GM12878 (cell line): ENCODE measurements around the gene SCTR. TPM values are rescaled to one million over a fixed set of nuclear protein-coding genes. Genes with fewer than 3 reads are reported as not detected.

Experiments used
- ATAC-seq: fragments of 200-7000 bp; cut with Tn5 transposase; 3 replicates; pipeline ENCODE4 v1.9.1; 2020; ENCODE audit warnings: mild to moderate bottlenecking, moderate library complexity
- BruUV-seq: library from RNA; stranded (reverse); fragments of 400-500 nt; replicated peaks from 2 replicates; lab custom pipeline; 2021; lab: Mats Ljungman, UMichigan
- CTCF ChIA-PET: fragments of 300-600 bp; sonication (Branson Sonifier 250); formaldehyde crosslinking; extraction: SDS; loops from one replicate; lab custom pipeline; 2021; ENCODE audit warnings: inconsistent platforms; lab: Yijun Ruan, JAX
- POLR2A ChIA-PET: fragments of 350-600 bp; formaldehyde crosslinking; extraction: SDS; loops from one replicate; lab custom pipeline; 2021; ENCODE audit warnings: inconsistent platforms; lab: Charles Lee
- RAD21 ChIA-PET: fragments of 300-600 bp; sonication (Branson Sonifier 250); formaldehyde crosslinking; loops from one replicate; lab custom pipeline; 2023; ENCODE audit warnings: antibody characterized with exemption; ENCODE audit not compliant: unreplicated experiment; lab: Charles Lee
- SMC1A ChIA-PET: fragments of 300-600 bp; sonication (Branson Sonifier 250); formaldehyde crosslinking; loops from one replicate; lab custom pipeline; 2023; ENCODE audit not compliant: unreplicated experiment, uncharacterized antibody; lab: Charles Lee
- DNase-seq: peaks from one replicate; pipeline ENCODE4 v3.0.0-alpha.2; 2011; ENCODE audit warnings: low read depth, low spot score
- FAIRE-seq: peaks from 3 replicates; lab custom pipeline; 2011; peaks lifted over from hg19 to GRCh38; lab: Jason Lieb, UNC
- H2AFZ ChIP-seq: 2 replicates; pipeline ENCODE4 v1.6.0; 2011; ENCODE audit warnings: low read depth, low read length, control low read depth; ENCODE audit not compliant: control insufficient read depth
- H3K27ac ChIP-seq: 2 replicates; pipeline ENCODE4 v1.5.1; 2011; ENCODE audit warnings: control low read depth; ENCODE audit not compliant: control insufficient read depth, insufficient read depth
- H3K27me3 ChIP-seq, 2 experiments: replicated peaks in 1 of 2; 2 replicates each; pipeline versions ENCODE4 v1.6.0 to v1.6.1; 2011; ENCODE audit warnings: low read length in 1 of 2; ENCODE audit not compliant: control insufficient read depth in 2 of 2, insufficient read depth in 2 of 2
- H3K36me3 ChIP-seq, 2 experiments: 2 replicates each; pipeline ENCODE4 v1.5.1; 2011; ENCODE audit warnings: low read length in 1 of 2; ENCODE audit not compliant: control insufficient read depth in 2 of 2, insufficient read depth in 2 of 2
- H3K4me1 ChIP-seq: 2 replicates; pipeline ENCODE4 v1.6.1; 2011; ENCODE audit warnings: mild to moderate bottlenecking, low read length, moderate library complexity, mixed read lengths; ENCODE audit not compliant: control insufficient read depth, insufficient read depth
- H3K4me2 ChIP-seq: 2 replicates; pipeline ENCODE4 v1.6.0; 2011; ENCODE audit warnings: control low read depth; ENCODE audit not compliant: control insufficient read depth, insufficient read depth
- H3K4me3 ChIP-seq: fragments of 200-600 bp; sonication (generic); 2 replicates; pipeline ENCODE4 v1.5.1; 2016
- H3K79me2 ChIP-seq: 2 replicates; pipeline ENCODE4 v1.6.0; 2011; ENCODE audit warnings: low read length; ENCODE audit not compliant: control insufficient read depth, insufficient read depth
- H3K9ac ChIP-seq: 2 replicates; pipeline ENCODE4 v1.8.0; 2011; ENCODE audit warnings: low read length, control low read depth, mixed read lengths; ENCODE audit not compliant: control insufficient read depth, insufficient read depth
- H3K9me3 ChIP-seq: replicated peaks from 3 replicates; pipeline ENCODE4 v1.5.1; 2011; ENCODE audit warnings: mild to moderate bottlenecking, low read length; ENCODE audit not compliant: control insufficient read depth, insufficient read depth
- H4K20me1 ChIP-seq: 2 replicates; pipeline ENCODE4 v1.6.0; 2011; ENCODE audit not compliant: control insufficient read depth, insufficient read depth
- CEBPB ChIP-seq, 2 experiments: fragments of 150-350 bp in 1 of 2; IDR thresholded peaks; 2 replicates each; pipeline ENCODE4 v1.6.1; 2012 to 2014; ENCODE audit warnings: low read depth in 2 of 2, low read length in 2 of 2, borderline replicate concordance in 1 of 2, inconsistent platforms in 1 of 2
- CHD1 ChIP-seq: IDR thresholded peaks from 2 replicates; pipeline ENCODE4 v1.6.1; 2012; ENCODE audit warnings: low read depth, low read length, improper control_type of control experiment
- CHD2 ChIP-seq: IDR thresholded peaks from 2 replicates; pipeline ENCODE4 v1.6.1; 2011; ENCODE audit warnings: low read depth, low read length, improper control_type of control experiment, borderline replicate concordance
- KLF5 ChIP-seq: fragments of 450-650 bp; IDR thresholded peaks from 2 replicates; pipeline ENCODE4 v1.6.1; 2014; ENCODE audit warnings: mild to moderate bottlenecking; ENCODE audit not compliant: partially characterized antibody
- LARP7 ChIP-seq: fragments of 450-650 bp; IDR thresholded peaks from 2 replicates; pipeline ENCODE4 v1.6.1; 2017; ENCODE audit warnings: mild to moderate bottlenecking
- RB1 ChIP-seq: fragments of 450-650 bp; formaldehyde crosslinking; IDR thresholded peaks from 2 replicates; pipeline ENCODE4 v1.6.1; 2017; ENCODE audit warnings: mild to moderate bottlenecking, borderline replicate concordance
- SMAD1 ChIP-seq: fragments of 450-650 bp; IDR thresholded peaks from 2 replicates; pipeline ENCODE4 v1.6.1; 2018; ENCODE audit warnings: mild to moderate bottlenecking, low read depth; ENCODE audit not compliant: partially characterized antibody
- SMC3 ChIP-seq: IDR thresholded peaks from 2 replicates; pipeline ENCODE4 v1.6.1; 2011; ENCODE audit warnings: low read length, improper control_type of control experiment, borderline replicate concordance
- YY1 ChIP-seq: IDR thresholded peaks from 2 replicates; pipeline ENCODE4 v1.6.1; 2011; ENCODE audit warnings: low read depth, mild to moderate bottlenecking, low read length
- ZZZ3 ChIP-seq: IDR thresholded peaks from 2 replicates; pipeline ENCODE4 v1.6.1; 2011; ENCODE audit warnings: low read depth; ENCODE audit not compliant: control insufficient read depth, insufficient read length
- whole genome bisulfite sequencing: methylation state at CpG from one replicate; pipeline ENCODE4 v1.1.6; 2016; ENCODE audit warnings: low lambda C conversion rate; ENCODE audit not compliant: insufficient replicate concordance, insufficient coverage; ENCODE audit errors: missing lambda C conversion rate; 5-methylcytosine and 5-hydroxymethylcytosine counted together
- in situ Hi-C: fragments of 300-500 bp; cut with MboI; formaldehyde crosslinking; loops from 9 replicates; pipeline ENCODE4 v1.14.3; 2018; ENCODE audit warnings: mixed read lengths
- intact Hi-C: fragments of 100-400 bp; cut with micrococcal nuclease; formaldehyde crosslinking; loops from one replicate; pipeline ENCODE4 v1.14.2; 2022; ENCODE audit not compliant: unreplicated experiment
- polyA plus RNA-seq, 11 experiments: library from polyadenylated mRNA; depleted of rRNA in 4 of 11; unstranded in 6 of 11; stranded (reverse) in 5 of 11; fragments of >200 nt; fragmentation: Nextera tagmentation in 4 of 11; fragmentation: Illumina TruSeq in 1 of 11; extraction: Ambion mirVana in 4 of 11; extraction: Trizol in 1 of 11; gene quantifications; 1 replicate in 1 of 11; 2 replicates in 10 of 11; pipeline versions ENCODE4 v1.2.1 to v1.2.3, GENCODE V29; 2011 to 2016; ENCODE audit warnings: inconsistent platforms in 2 of 11, missing spikeins in 2 of 11, low read depth in 1 of 11
- total RNA-seq, 4 experiments: library from RNA; depleted of rRNA in 3 of 4; stranded (reverse); fragments of >200 nt in 3 of 4; fragmentation: Illumina TruSeq in 1 of 4; extraction: Trizol in 1 of 4; gene quantifications; 2 replicates each; pipeline versions ENCODE4 v1.2.1 to v1.2.3, GENCODE V29; 2013 to 2021

Gene SCTR
- total and polyA plus RNA-seq, 10 of the 15 experiments (the other 5 are each of a cell fraction or from before 2014, with no cell fraction given): 0.26 TPM; not detected in 9

- ChIA-PET SMC1A (interaction anchor here (3.0 kb wide), 1 partner anchor 13 kb away, joined by 10 read pairs; no protein-coding TSS in a partner anchor), CTCF (interaction anchor here (1.2 kb wide), 1 partner anchor 13 kb away, joined by 4 read pairs; no protein-coding TSS in a partner anchor), RAD21 (no interaction called here), POLR2A (interaction anchor here (0.5 kb wide), 1 partner anchor 867 kb away, joined by 3 read pairs; no protein-coding TSS in a partner anchor)
- DNase-seq (no peak), ATAC-seq (no peak), FAIRE-seq (no peak)
- Histone ChIP-seq H2AFZ (no peak overlapping the region), H3K9me3 (no peaks in the 10 kb centered on the region), H3K9ac (no peak overlapping the region), H4K20me1 (peaks cover 2% of the 10 kb centered on the region; the same call in 1 of the 2 replicates), H3K4me3 (no peak overlapping the region), H3K4me2 (no peak overlapping the region), H3K36me3 (no peaks in the 10 kb centered on the region), H3K4me1 (no peaks in the 10 kb centered on the region), H3K79me2 (no peaks in the 10 kb centered on the region), H3K27me3 (no peaks in the 10 kb centered on the region; a peak in 1 of 4 replicates), H3K27ac (no peak overlapping the region)
- BruUV-seq: no TSS peak
- TF ChIP-seq KLF5 (no peak), ZZZ3 (no peak), CEBPB (IDR thresholded peaks at IDR 0.05; ENCODE audit: borderline replicate concordance in 1 of 2, low read depth in 2 of 2, low read length in 2 of 2) (no peak), SMC3 (no peak), YY1 (no peak), SMAD1 (no peak), CHD1 (no peak), LARP7 (no peak), CHD2 (no peak), RB1 (no peak)
- intact Hi-C loops (no loop called here), in situ Hi-C loops (loop anchor here (10.0 kb wide), 1 partner anchor 605 kb away; no protein-coding TSS in a partner anchor)
- 41% methylated on average over 10 of the region's 10 CpGs for WGBS
These were observed 34.9 kb downstream of the SCTR start for GRCh38 chr2:119489232-119489952.
